HEK293T (cell line): ENCODE results near the gene CELSR1.

ENCODE experiments used
- ARNT ChIP-seq: fragments of 450-650 bp; IDR thresholded peaks from 2 replicates; pipeline ENCODE4 v1.6.1; 2017; ENCODE audit warnings: mild to moderate bottlenecking
- BHLHE40 ChIP-seq: fragments of 450-650 bp; IDR thresholded peaks from 2 replicates; pipeline ENCODE4 v1.6.1; 2016; ENCODE audit warnings: mild to moderate bottlenecking, moderate library complexity, borderline replicate concordance
- TARDBP ChIP-seq: fragments of 450-650 bp; IDR thresholded peaks from 2 replicates; pipeline ENCODE4 v1.6.1; 2016

DNA sequence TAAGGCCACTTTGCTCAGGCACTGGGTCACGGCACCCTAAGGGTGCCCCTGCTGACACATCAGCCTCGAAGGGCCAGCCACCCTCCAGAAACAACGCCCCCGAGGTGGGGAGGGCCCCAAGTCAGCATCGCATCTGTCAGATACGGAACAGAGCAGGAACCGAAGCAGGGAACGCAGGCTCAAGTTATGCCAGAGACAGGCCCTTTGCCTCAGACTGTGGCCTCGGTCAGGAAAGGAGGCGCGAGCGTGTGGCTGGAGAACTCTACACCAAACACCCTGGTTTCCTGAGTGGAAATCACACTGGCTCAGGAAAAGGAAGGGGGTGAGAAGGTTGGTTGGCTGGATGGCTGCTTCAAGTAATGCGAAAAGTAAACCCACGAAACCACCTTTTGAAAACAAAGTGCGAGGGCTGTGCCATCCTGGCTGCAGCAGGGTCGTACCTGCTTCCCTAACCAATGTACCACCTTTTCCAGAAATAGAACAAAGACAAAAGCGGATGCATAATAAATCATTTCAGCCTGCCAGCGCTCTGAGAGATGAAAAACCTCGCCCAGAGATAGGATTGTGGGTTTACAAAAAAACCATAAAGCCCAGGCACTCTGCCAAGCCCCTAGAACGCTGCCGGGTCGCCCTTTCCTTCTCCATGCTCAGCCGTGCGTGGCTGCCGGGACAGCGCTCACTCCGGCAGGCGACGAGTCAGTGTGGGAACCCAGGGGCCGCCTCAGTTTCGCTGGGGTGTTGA, 163.3 kb downstream of the CELSR1 start:
- TF ChIP-seq BHLHE40 (no peak), TARDBP (no peak), ARNT (no peak)
